Osteoblast (primary cell): ENCODE measurements around the gene SH3PXD2B. TPM values are rescaled to one million over a fixed set of nuclear protein-coding genes. Genes with fewer than 3 reads are reported as not detected.

Experiments
- DNase-seq: peaks from one replicate; pipeline ENCODE4 v3.0.0; 2011; ENCODE audit warnings: low spot score, mixed read lengths; ENCODE audit not compliant: insufficient read length; ENCODE audit errors: missing footprints
- H2AFZ ChIP-seq: 2 replicates; pipeline ENCODE4 v1.6.0; 2011; ENCODE audit warnings: mild to moderate bottlenecking, low read length
- H3K27ac ChIP-seq: 2 replicates; pipeline ENCODE4 v1.5.1; 2011; ENCODE audit warnings: mild to moderate bottlenecking, low read depth, low read length, moderate library complexity
- H3K27me3 ChIP-seq: 2 replicates; pipeline ENCODE4 v1.6.0; 2012; ENCODE audit warnings: mild to moderate bottlenecking, control low read depth, inconsistent platforms, low read length, moderate library complexity; ENCODE audit not compliant: insufficient read depth
- H3K36me3 ChIP-seq: 2 replicates; pipeline ENCODE4 v1.5.1; 2011; ENCODE audit warnings: mild to moderate bottlenecking, low read length, control low read depth, moderate library complexity; ENCODE audit not compliant: insufficient read depth
- H3K4me1 ChIP-seq: 2 replicates; pipeline ENCODE4 v1.5.1; 2011; ENCODE audit warnings: mild to moderate bottlenecking, low read length, control low read depth, moderate library complexity; ENCODE audit not compliant: insufficient read depth
- H3K4me2 ChIP-seq: 2 replicates; pipeline ENCODE4 v1.6.0; 2011; ENCODE audit warnings: mild to moderate bottlenecking, low read length; ENCODE audit not compliant: insufficient read depth
- H3K4me3 ChIP-seq: fragments of 200-600 bp; sonication (generic); 3 replicates; pipeline ENCODE4 v1.5.1; 2012; ENCODE audit warnings: mild to moderate bottlenecking, low read length, inconsistent platforms; ENCODE audit not compliant: insufficient read depth
- H3K79me2 ChIP-seq: 2 replicates; pipeline ENCODE4 v1.6.0; 2012; ENCODE audit warnings: mild to moderate bottlenecking, low read length, control low read depth, inconsistent platforms; ENCODE audit not compliant: insufficient read depth
- H3K9me3 ChIP-seq: 2 replicates; pipeline ENCODE4 v1.5.1; 2011; ENCODE audit warnings: low read depth, low read length, control low read depth
- H4K20me1 ChIP-seq: 2 replicates; pipeline ENCODE4 v1.6.0; 2012; ENCODE audit warnings: mild to moderate bottlenecking, low read length, control low read depth; ENCODE audit not compliant: insufficient read depth
- CTCF ChIP-seq: IDR thresholded peaks from 2 replicates; pipeline ENCODE4 v1.5.1; 2011; ENCODE audit warnings: mild to moderate bottlenecking, low read depth, low read length, moderate library complexity; ENCODE audit errors: extremely low read depth
- total RNA-seq: library from RNA; depleted of rRNA; stranded (reverse); fragments of >200 nt; gene quantifications from 2 replicates; pipeline ENCODE4 v1.2.3, GENCODE V29; 2012

SH3PXD2B gene
- total RNA-seq, 1 donor = 58.3 TPM

- Histone ChIP-seq H3K4me2 (no peak overlapping the region), H3K4me1 (no peaks in the 10 kb centered on the region), H3K4me3 (no peak overlapping the region), H3K27me3 (peaks cover 3% of the 10 kb centered on the region), H3K79me2 (no peaks in the 10 kb centered on the region), H2AFZ (no peak overlapping the region), H3K36me3 (no peaks in the 10 kb centered on the region), H4K20me1 (no peaks in the 10 kb centered on the region), H3K9me3 (no peaks in the 10 kb centered on the region), H3K27ac (no peak overlapping the region)
- DNase-seq = no peak
- no peak for TF ChIP-seq CTCF
Measured at GRCh38 chr5:172474293-172474692, 20.0 kb upstream of the SH3PXD2B start.

- Histone ChIP-seq H3K4me2 (no peak overlapping the region), H4K20me1 (no peaks in the 10 kb centered on the region), H3K4me1 (no peaks in the 10 kb centered on the region), H3K79me2 (no peaks in the 10 kb centered on the region), H3K9me3 (no peaks in the 10 kb centered on the region), H3K36me3 (no peaks in the 10 kb centered on the region), H2AFZ (no peak overlapping the region), H3K27me3 (peaks cover 3% of the 10 kb centered on the region), H3K4me3 (no peak overlapping the region), H3K27ac (no peak overlapping the region)
- no peak for TF ChIP-seq CTCF
- no peak for DNase-seq
Measured at GRCh38 chr5:172473427-172473826, 19.1 kb upstream of the SH3PXD2B start.

GRCh38 chr5:172469697-172470096 lies 15.4 kb upstream of the SH3PXD2B start:
- Histone ChIP-seq H4K20me1 (no peaks in the 10 kb centered on the region), H2AFZ (no peak overlapping the region), H3K36me3 (no peaks in the 10 kb centered on the region), H3K27me3 (peaks cover 3% of the 10 kb centered on the region), H3K9me3 (no peaks in the 10 kb centered on the region), H3K4me1 (no peaks in the 10 kb centered on the region), H3K27ac (no peak overlapping the region), H3K4me3 (no peak overlapping the region), H3K79me2 (no peaks in the 10 kb centered on the region), H3K4me2 (no peak overlapping the region)
- DNase-seq = no peak
- no peak for TF ChIP-seq CTCF

GRCh38 chr5:172466062-172466461 lies 11.7 kb upstream of the SH3PXD2B start:
- no peaks in the 10 kb centered on the region for H3K27me3 ChIP-seq
- H3K4me3 ChIP-seq = no peak overlapping the region
- DNase-seq = no peak
- H4K20me1 ChIP-seq = no peaks in the 10 kb centered on the region
- no peaks in the 10 kb centered on the region for H3K79me2 ChIP-seq
- no peak overlapping the region for H3K27ac ChIP-seq
- no peaks in the 10 kb centered on the region for H3K9me3 ChIP-seq
- TF ChIP-seq CTCF = no peak
- no peak overlapping the region for H3K4me2 ChIP-seq
- H2AFZ ChIP-seq = no peak overlapping the region
- no peaks in the 10 kb centered on the region for H3K4me1 ChIP-seq
- H3K36me3 ChIP-seq = no peaks in the 10 kb centered on the region
